H54 (cell line): Measurements from ENCODE around the gene TMEM184B.
A peak's percentile ranks its signal among the peaks of the same experiment; 100 is the strongest.

Experiments
- DNase-seq: peaks from one replicate; pipeline ENCODE4 v3.0.0; 2011; ENCODE audit warnings: low spot score, mixed read lengths; ENCODE audit not compliant: insufficient read length
- FAIRE-seq: peaks from 3 replicates; lab custom pipeline; 2011; peaks lifted over from hg19 to GRCh38; lab: Jason Lieb, UNC
- POLR2A ChIP-seq: IDR thresholded peaks from 2 replicates; pipeline ENCODE4 v1.6.1; 2011; ENCODE audit warnings: low read depth, mild to moderate bottlenecking, low read length

Gene TMEM184B

GRCh38 chr22:38313384-38313955, 40.7 kb upstream of the TMEM184B start:
- FAIRE-seq (peak; percentile 38), DNase-seq (no peak)
- TF ChIP-seq POLR2A: no peak

GRCh38 chr22:38312261-38312800, 39.5 kb upstream of the TMEM184B start:
- FAIRE-seq (no peak), DNase-seq (no peak)
- no peak for TF ChIP-seq POLR2A

- no peak for TF ChIP-seq POLR2A
- DNase-seq: no peak
- FAIRE-seq: no peak
Observed at GRCh38 chr22:38311323-38311620, 38.5 kb upstream of the TMEM184B start.

- FAIRE-seq (no peak), DNase-seq (no peak)
- TF ChIP-seq POLR2A: no peak
Observed at GRCh38 chr22:38310518-38311322, 37.9 kb upstream of the TMEM184B start.

- no peak for FAIRE-seq
- no peak for TF ChIP-seq POLR2A
- DNase-seq: no peak
Observed at GRCh38 chr22:38309614-38310517, 37.1 kb upstream of the TMEM184B start.

- no peak for TF ChIP-seq POLR2A
- no peak for FAIRE-seq
Observed at GRCh38 chr22:38308791-38309498, 36.1 kb upstream of the TMEM184B start.

GRCh38 chr22:38305471-38306448, 33.0 kb upstream of the TMEM184B start:
- TF ChIP-seq POLR2A: no peak
- DNase-seq: no peak
- FAIRE-seq: no peak

More at GRCh38 chr22:38308791-38309498, 36.1 kb upstream of the TMEM184B start:
- no peak for DNase-seq

- no peak for FAIRE-seq
- no peak for TF ChIP-seq POLR2A
- DNase-seq: no peak
Observed at GRCh38 chr22:38304526-38304925, 31.7 kb upstream of the TMEM184B start.

GRCh38 chr22:38303974-38304373, 31.2 kb upstream of the TMEM184B start:
- DNase-seq (no peak), FAIRE-seq (no peak)
- TF ChIP-seq POLR2A: no peak

GRCh38 chr22:38302906-38303305, 30.1 kb upstream of the TMEM184B start:
- TF ChIP-seq POLR2A: no peak
- no peak for DNase-seq
- no peak for FAIRE-seq

GRCh38 chr22:38300946-38301345, 28.1 kb upstream of the TMEM184B start:
- FAIRE-seq: no peak
- no peak for DNase-seq
- no peak for TF ChIP-seq POLR2A
